K562 (cell line): ENCODE measurements around the gene FKBP7. TPM values are rescaled to one million over a fixed set of nuclear protein-coding genes. Genes with fewer than 3 reads are reported as not detected.

Experiments used
- ATAC-seq: fragments of 200-7000 bp; cut with Tn5 transposase; 3 replicates; pipeline ENCODE4 v1.9.1; 2020; ENCODE audit warnings: moderate library complexity
- BruUV-seq: library from RNA; stranded (reverse); fragments of 400-500 nt; replicated peaks from 2 replicates; lab custom pipeline; 2021; lab: Mats Ljungman, UMichigan
- CTCF ChIA-PET: fragments of 300-600 bp; formaldehyde crosslinking; extraction: SDS; loops from one replicate; lab custom pipeline; 2021; ENCODE audit warnings: low intra/inter-chr PET ratio; lab: Yijun Ruan, JAX
- POLR2A ChIA-PET: fragments of 300-600, 350-650 bp; sonication (Branson Sonifier 250); formaldehyde crosslinking; extraction: SDS; loops from one replicate; lab custom pipeline; 2021; ENCODE audit warnings: antibody characterized with exemption, inconsistent platforms; lab: Yijun Ruan, JAX
- DNase-seq, 4 experiments: peaks; one replicate each; pipeline versions ENCODE4 v3.0.0 to v3.0.0-alpha.2; 2011 to 2018; ENCODE audit warnings: low spot score in 3 of 4, mixed read lengths in 3 of 4; ENCODE audit errors: extremely low read depth in 1 of 4
- FAIRE-seq: peaks from 2 replicates; lab custom pipeline; 2011; peaks lifted over from hg19 to GRCh38; lab: Jason Lieb, UNC
- H2AFZ ChIP-seq: 2 replicates; pipeline ENCODE4 v1.6.0; 2011; ENCODE audit warnings: low read depth, low read length, control low read depth, inconsistent platforms
- H3K27ac ChIP-seq: fragments of 200-600 bp; 3 replicates; pipeline ENCODE4 v1.8.0; 2011; ENCODE audit warnings: low read depth, mild to moderate bottlenecking, control low read depth, inconsistent platforms, low read length, moderate library complexity, mixed read lengths; ENCODE audit errors: extremely low read depth
- H3K27me3 ChIP-seq, 2 experiments: fragments of 300-600 bp in 1 of 2; 2 replicates in 1 of 2; 3 replicates in 1 of 2; pipeline versions ENCODE4 v1.6.0 to v1.8.0; 2011; ENCODE audit warnings: inconsistent platforms in 2 of 2, low read length in 2 of 2, mild to moderate bottlenecking in 1 of 2, mixed read lengths in 1 of 2, moderate library complexity in 1 of 2; ENCODE audit not compliant: control insufficient read depth in 2 of 2, insufficient read depth in 2 of 2
- H3K36me3 ChIP-seq: fragments of 300-600 bp; 3 replicates; pipeline ENCODE4 v1.8.0; 2011; ENCODE audit warnings: mild to moderate bottlenecking, low read length, inconsistent platforms; ENCODE audit not compliant: control insufficient read depth, insufficient read depth
- H3K4me1 ChIP-seq, 2 experiments: fragments of 200-600 bp in 1 of 2; replicated peaks in 1 of 2; 2 replicates in 1 of 2; 3 replicates in 1 of 2; pipeline versions ENCODE4 v1.5.1 to v1.8.0; 2011; ENCODE audit warnings: inconsistent platforms in 2 of 2, low read length in 2 of 2, mild to moderate bottlenecking in 1 of 2, mixed read lengths in 1 of 2, moderate library complexity in 1 of 2; ENCODE audit not compliant: control insufficient read depth in 2 of 2, insufficient read depth in 2 of 2
- H3K4me2 ChIP-seq: 2 replicates; pipeline ENCODE4 v1.6.1; 2011; ENCODE audit warnings: low read length, control low read depth, inconsistent platforms, mixed read lengths; ENCODE audit not compliant: insufficient read depth
- H3K4me3 ChIP-seq: fragments of 200-600 bp; sonication (generic), shearing (Covaris generic); 2 replicates; pipeline ENCODE4 v1.5.1; 2016; ENCODE audit warnings: control low read depth, inconsistent platforms
- H3K79me2 ChIP-seq: fragments of 200-600 bp; 3 replicates; pipeline ENCODE4 v1.8.0; 2011; ENCODE audit warnings: low read length, inconsistent platforms; ENCODE audit not compliant: control insufficient read depth, insufficient read depth
- H3K9ac ChIP-seq, 2 experiments: 2 replicates each; pipeline versions ENCODE4 v1.6.0 to v1.6.1; 2011; ENCODE audit warnings: low read depth in 2 of 2, low read length in 2 of 2, control low read depth in 1 of 2, inconsistent platforms in 1 of 2, mild to moderate bottlenecking in 1 of 2, mixed read lengths in 1 of 2; ENCODE audit not compliant: insufficient read depth in 1 of 2
- H3K9me1 ChIP-seq: one replicate; pipeline ENCODE4 v1.6.0; 2011; ENCODE audit warnings: inconsistent platforms, mild to moderate bottlenecking, low read length, moderate library complexity; ENCODE audit not compliant: control insufficient read depth, insufficient read depth
- H3K9me3 ChIP-seq: replicated peaks from 2 replicates; pipeline ENCODE4 v1.5.1; 2011; ENCODE audit warnings: low read depth, low read length, inconsistent platforms; ENCODE audit not compliant: control insufficient read depth, insufficient read depth
- H4K20me1 ChIP-seq: replicated peaks from 2 replicates; pipeline ENCODE4 v1.6.1; 2011; ENCODE audit warnings: low read length, inconsistent platforms, mixed read lengths; ENCODE audit not compliant: control insufficient read depth, insufficient read depth
- CBX1 ChIP-seq: sonication (generic); IDR thresholded peaks from 2 replicates; pipeline ENCODE4 v1.6.1; 2016; ENCODE audit warnings: antibody characterized with exemption, low read depth, mild to moderate bottlenecking
- LCOR ChIP-seq: sonication (generic); formaldehyde crosslinking; IDR thresholded peaks from 2 replicates; pipeline ENCODE4 v1.8.0; 2022; ENCODE audit warnings: mild to moderate bottlenecking, missing genetic modification reagents
- MAFF ChIP-seq: IDR thresholded peaks from 2 replicates; pipeline ENCODE4 v1.6.1; 2012; ENCODE audit warnings: low read length, improper control_type of control experiment
- NCOA6 ChIP-seq: fragments of 450-650 bp; IDR thresholded peaks from 2 replicates; pipeline ENCODE4 v1.6.1; 2017; ENCODE audit warnings: mild to moderate bottlenecking
- NFRKB ChIP-seq: fragments of 450-650 bp; IDR thresholded peaks from 2 replicates; pipeline ENCODE4 v1.6.1; 2016; ENCODE audit warnings: low read depth
- NR2F6 ChIP-seq: fragments of 450-650 bp; formaldehyde crosslinking; IDR thresholded peaks from 2 replicates; pipeline ENCODE4 v1.4.0; 2020; ENCODE audit warnings: mild to moderate bottlenecking
- PHB ChIP-seq: fragments of 250-450 bp; sonication (Bioruptor Pico); IDR thresholded peaks from 2 replicates; pipeline ENCODE4 v1.5.0; 2021
- SUPT5H ChIP-seq: fragments of 450-650 bp; IDR thresholded peaks from 2 replicates; pipeline ENCODE4 v1.6.1; 2016
- TAF1 ChIP-seq: IDR thresholded peaks from 2 replicates; pipeline ENCODE4 v1.6.1; 2011; ENCODE audit warnings: mild to moderate bottlenecking, low read length, moderate library complexity; ENCODE audit not compliant: insufficient read depth, control insufficient read depth, severe bottlenecking; ENCODE audit errors: extremely low read depth
- TBP ChIP-seq: optimal IDR thresholded peaks from 2 replicates; pipeline ENCODE3; 2011; ENCODE audit warnings: low read depth, low read length, improper control_type of control experiment
- TSC22D4 ChIP-seq: fragments of 450-650 bp; IDR thresholded peaks from 2 replicates; pipeline ENCODE4 v1.6.1; 2016; ENCODE audit warnings: missing genetic modification characterization, missing biosample characterization, control low read depth
- WGBS: fragments of 100-300 bp; shearing (Covaris generic); methylation state at CpG from one replicate; pipeline ENCODE4 v1.1.6; 2016; ENCODE audit warnings: low coverage, mixed read lengths; ENCODE audit not compliant: insufficient coverage; ENCODE audit errors: missing lambda C conversion rate; 5-methylcytosine and 5-hydroxymethylcytosine counted together
- in situ Hi-C: fragments of 300-500 bp; cut with MboI; formaldehyde crosslinking; loops from 4 replicates; pipeline ENCODE4 v1.15.0; 2018; ENCODE audit warnings: inconsistent platforms, mixed read lengths
- intact Hi-C: fragments of 100-400 bp; cut with micrococcal nuclease; formaldehyde crosslinking; loops from 2 replicates; pipeline ENCODE4 v1.14.2; 2022
- polyA plus RNA-seq, 8 experiments: library from polyadenylated mRNA; depleted of rRNA in 4 of 8; stranded (reverse) in 5 of 8; unstranded in 3 of 8; fragments of >200 nt; fragmentation: Nextera tagmentation in 2 of 8; fragmentation: Illumina TruSeq in 1 of 8; extraction: Ambion mirVana in 2 of 8; extraction: Trizol in 1 of 8; gene quantifications; 2 replicates each; pipeline versions ENCODE4 v1.2.1 to v1.2.3, GENCODE V29; 2011 to 2014; ENCODE audit warnings: inconsistent platforms in 1 of 8, missing spikeins in 1 of 8
- total RNA-seq, 7 experiments: library from RNA; depleted of rRNA in 6 of 7; stranded (reverse); fragments of >200 nt in 6 of 7; fragmentation: Illumina TruSeq in 2 of 7; extraction: Trizol in 2 of 7; gene quantifications; 2 replicates each; pipeline versions ENCODE4 v1.2.1 to v1.2.3, GENCODE V29; 2011 to 2021; ENCODE audit warnings: low replicate concordance in 1 of 7
- TF ChIP-seq, protein P1 (sequence below): fragments of 450-650 bp; IDR thresholded peaks from 2 replicates; pipeline ENCODE4 v1.6.1; 2016; ENCODE audit warnings: antibody characterized with exemption
- TF ChIP-seq, protein P2 (sequence below): IDR thresholded peaks from 3 replicates; pipeline ENCODE4 v1.6.1; 2011; ENCODE audit warnings: borderline replicate concordance, mild to moderate bottlenecking; ENCODE audit not compliant: insufficient read length, insufficient read depth

The FKBP7 gene
- total and polyA plus RNA-seq, 9 of the 15 experiments (the other 6 are each of a cell fraction or from before 2014, with no cell fraction given): 6.1 to 23.2 (median 19.0) TPM

DNA sequence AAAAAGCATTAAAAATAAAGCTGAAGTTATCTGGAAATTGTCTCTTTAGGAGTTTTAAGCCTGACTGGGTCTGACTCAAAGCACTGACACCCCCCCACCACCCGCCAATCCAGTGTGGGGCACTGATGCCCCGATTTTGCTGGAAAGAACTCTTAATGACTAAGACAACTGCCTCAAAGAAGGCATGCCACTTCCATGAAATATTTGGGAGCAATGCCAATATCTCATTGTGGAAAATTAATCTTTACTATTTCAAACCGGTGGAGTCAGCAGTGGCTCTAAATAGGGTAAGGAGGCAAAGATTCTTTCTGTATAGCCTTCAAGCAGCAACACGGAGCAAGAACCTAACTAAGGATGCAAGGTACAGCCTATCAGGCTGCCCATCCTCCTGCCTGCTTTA, 4.5 kb downstream of the FKBP7 start:
- CTCF ChIA-PET: no interaction called here
- FAIRE-seq: no peak
- WGBS: 47% methylated on average over 4 of the region's 4 CpGs
- H3K27ac ChIP-seq: no peak overlapping the region
- H3K9ac ChIP-seq: no peak overlapping the region
- TF ChIP-seq CBX1 (no peak), TAF1 (no peak), TBP (no peak), NCOA6 (no peak), TSC22D4 (tag) (no peak), LCOR (no peak), SUPT5H (no peak), NR2F6 (no peak), PHB (no peak), MAFF (no peak), NFRKB (no peak)
- TF ChIP-seq, protein P1, sequence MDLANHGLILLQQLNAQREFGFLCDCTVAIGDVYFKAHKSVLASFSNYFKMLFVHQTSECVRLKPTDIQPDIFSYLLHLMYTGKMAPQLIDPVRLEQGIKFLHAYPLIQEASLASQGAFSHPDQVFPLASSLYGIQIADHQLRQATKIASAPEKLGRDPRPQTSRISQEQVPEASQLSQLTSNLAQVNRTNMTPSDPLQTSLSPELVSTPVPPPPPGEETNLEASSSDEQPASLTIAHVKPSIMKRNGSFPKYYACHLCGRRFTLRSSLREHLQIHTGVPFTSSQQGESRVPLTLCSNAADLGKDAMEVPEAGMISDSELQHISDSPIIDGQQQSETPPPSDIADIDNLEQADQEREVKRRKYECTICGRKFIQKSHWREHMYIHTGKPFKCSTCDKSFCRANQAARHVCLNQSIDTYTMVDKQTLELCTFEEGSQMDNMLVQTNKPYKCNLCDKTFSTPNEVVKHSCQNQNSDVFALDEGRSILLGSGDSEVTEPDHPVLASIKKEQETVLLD: no peak
- TF ChIP-seq, protein P2, sequence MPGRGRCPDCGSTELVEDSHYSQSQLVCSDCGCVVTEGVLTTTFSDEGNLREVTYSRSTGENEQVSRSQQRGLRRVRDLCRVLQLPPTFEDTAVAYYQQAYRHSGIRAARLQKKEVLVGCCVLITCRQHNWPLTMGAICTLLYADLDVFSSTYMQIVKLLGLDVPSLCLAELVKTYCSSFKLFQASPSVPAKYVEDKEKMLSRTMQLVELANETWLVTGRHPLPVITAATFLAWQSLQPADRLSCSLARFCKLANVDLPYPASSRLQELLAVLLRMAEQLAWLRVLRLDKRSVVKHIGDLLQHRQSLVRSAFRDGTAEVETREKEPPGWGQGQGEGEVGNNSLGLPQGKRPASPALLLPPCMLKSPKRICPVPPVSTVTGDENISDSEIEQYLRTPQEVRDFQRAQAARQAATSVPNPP: no peak
- TF ChIP-seq, all 486 proteins: peak for 0
- no peaks in the 10 kb centered on the region for H3K27me3 ChIP-seq
- BruUV-seq: no TSS peak
- POLR2A ChIA-PET: interaction anchor here (0.7 kb wide), 1 partner anchor 164 kb away, joined by 4 read pairs; no protein-coding TSS in a partner anchor
- H3K79me2 ChIP-seq: peaks cover 13% of the 10 kb centered on the region
- H2AFZ ChIP-seq: no peak overlapping the region
- intact Hi-C loops (loop anchor here (10.0 kb wide), 2 partner anchors 291 to 1531 kb away; partner anchors contain the start of gene CWC22), in situ Hi-C loops (no loop called here)
- no peaks in the 10 kb centered on the region for H3K9me3 ChIP-seq
- no peak overlapping the region for H3K4me2 ChIP-seq
- DNase-seq (no peak), ATAC-seq (no peak)
- no peak overlapping the region for H3K4me3 ChIP-seq
- peaks cover 4 to 5% of the 10 kb centered on the region in 2 experiments; a peak in 4 of 5 replicates for H3K4me1 ChIP-seq
- no peaks in the 10 kb centered on the region for H4K20me1 ChIP-seq
- no peaks in the 10 kb centered on the region for H3K9me1 ChIP-seq
- H3K36me3 ChIP-seq: no peaks in the 10 kb centered on the region
